HAP-1 (cell line): ENCODE measurements around the gene HLA-DQA2.

Experiments
- DNase-seq, 2 experiments: peaks; one replicate each; pipeline ENCODE4 v3.0.0-alpha.2; 2016 to 2020; ENCODE audit warnings: low spot score in 2 of 2
- H3K27me3 ChIP-seq: fragments of 250-450 bp; sonication (Bioruptor Pico); 2 replicates; pipeline ENCODE4 v1.5.1; 2020; ENCODE audit warnings: low read depth, mild to moderate bottlenecking, moderate library complexity
- H3K36me3 ChIP-seq: fragments of 250-450 bp; sonication (Bioruptor Pico); replicated peaks from 2 replicates; pipeline ENCODE4 v1.5.1; 2020; ENCODE audit warnings: mild to moderate bottlenecking
- H3K4me1 ChIP-seq: fragments of 250-450 bp; sonication (Bioruptor Pico); 2 replicates; pipeline ENCODE4 v1.5.1; 2020; ENCODE audit warnings: mild to moderate bottlenecking
- H3K4me3 ChIP-seq: fragments of 250-450 bp; sonication (Bioruptor Pico); 2 replicates; pipeline ENCODE4 v1.5.1; 2020; ENCODE audit warnings: mild to moderate bottlenecking, moderate library complexity
- H3K9me3 ChIP-seq: fragments of 250-450 bp; sonication (Bioruptor Pico); 2 replicates; pipeline ENCODE4 v1.5.1; 2020; ENCODE audit warnings: mild to moderate bottlenecking, moderate library complexity
- in situ Hi-C: fragments of 300-500 bp; cut with MboI; formaldehyde crosslinking; loops from 3 replicates; pipeline ENCODE4 v1.14.3; 2020; ENCODE audit warnings: low sequenced_read_pairs, inconsistent platforms, mixed read lengths

Gene HLA-DQA2

DNA sequence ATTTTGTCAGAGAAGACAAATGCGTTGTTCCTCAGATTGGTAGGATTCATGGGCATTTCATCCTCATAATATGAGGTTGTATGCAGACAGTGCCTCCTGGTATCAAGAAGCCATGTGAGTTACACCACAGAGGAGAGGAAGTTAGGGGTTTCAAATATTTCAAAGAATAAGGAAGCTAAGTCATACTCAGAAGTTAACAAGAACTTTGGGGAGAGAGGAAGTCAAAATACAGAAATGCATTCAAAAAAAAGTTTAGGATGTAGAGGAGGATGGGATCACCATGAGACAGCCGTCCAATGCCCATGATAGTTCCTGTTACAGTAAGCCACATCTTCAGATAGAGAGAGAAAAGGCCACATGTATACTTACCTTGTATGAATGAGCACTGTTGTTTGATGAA lies 53.3 kb downstream of the HLA-DQA2 start:
- H3K4me3 ChIP-seq = no peak overlapping the region
- H3K36me3 ChIP-seq = no peaks in the 10 kb centered on the region
- peaks cover 18% of the 10 kb centered on the region for H3K27me3 ChIP-seq
- H3K4me1 ChIP-seq = 0 out of 2 replicates have a peak, but pooled peaks cover 3% of the 10 kb centered on the region
- H3K9me3 ChIP-seq = no peaks in the 10 kb centered on the region
- DNase-seq = no peak
- in situ Hi-C loops = loop anchor here (10.0 to 25.0 kb wide), 2 partner anchors 557 to 710 kb away; no protein-coding TSS in a partner anchor
